ENCODE measurements around the gene ARL2BP. TPM values are rescaled to one million over a fixed set of nuclear protein-coding genes. Genes with fewer than 3 reads are reported as not detected.
"Not testable (repeated sequence)": the region's sequence is repeated elsewhere in the genome, so short reads cannot be mapped to it uniquely, and the experiment has no call there.

The ARL2BP gene
- total RNA-seq, 1 experiment from 2014 or later, result 155 TPM

DNA sequence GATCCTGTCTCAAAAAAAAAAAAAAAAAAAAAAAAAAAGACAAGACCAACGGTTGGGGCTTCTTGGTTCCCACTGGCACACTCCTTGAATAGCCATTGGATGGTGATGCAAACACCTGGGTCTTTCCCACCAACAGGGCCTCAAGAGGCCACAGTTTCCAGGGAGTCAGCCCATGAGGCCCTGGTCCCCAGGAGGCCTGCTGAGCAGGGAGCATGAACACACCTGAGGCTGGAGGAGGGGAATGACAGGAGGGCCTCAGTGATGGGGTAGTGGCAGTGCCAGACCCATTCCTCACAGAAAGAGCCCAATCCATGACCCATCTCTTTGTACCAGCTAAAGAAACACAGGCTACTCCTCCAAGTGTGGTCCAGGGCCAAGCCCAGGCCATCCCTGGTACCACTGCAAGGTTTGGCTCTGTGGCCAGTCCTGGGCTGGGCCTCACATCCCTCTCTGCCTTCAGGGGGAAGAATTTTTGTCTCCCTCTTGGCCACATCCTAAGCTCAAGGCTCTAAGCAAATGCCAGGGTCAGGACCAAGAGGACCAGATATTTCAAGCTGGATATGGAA is 13.9 kb downstream of the ARL2BP start:
- in situ Hi-C loops (cut with HindIII; ENCODE audit: low pct_unique_long_range_greater_than_20kb, low sequenced_read_pairs), result no loop called here
- no peak for DNase-seq (ENCODE audit: low read depth)

DNA sequence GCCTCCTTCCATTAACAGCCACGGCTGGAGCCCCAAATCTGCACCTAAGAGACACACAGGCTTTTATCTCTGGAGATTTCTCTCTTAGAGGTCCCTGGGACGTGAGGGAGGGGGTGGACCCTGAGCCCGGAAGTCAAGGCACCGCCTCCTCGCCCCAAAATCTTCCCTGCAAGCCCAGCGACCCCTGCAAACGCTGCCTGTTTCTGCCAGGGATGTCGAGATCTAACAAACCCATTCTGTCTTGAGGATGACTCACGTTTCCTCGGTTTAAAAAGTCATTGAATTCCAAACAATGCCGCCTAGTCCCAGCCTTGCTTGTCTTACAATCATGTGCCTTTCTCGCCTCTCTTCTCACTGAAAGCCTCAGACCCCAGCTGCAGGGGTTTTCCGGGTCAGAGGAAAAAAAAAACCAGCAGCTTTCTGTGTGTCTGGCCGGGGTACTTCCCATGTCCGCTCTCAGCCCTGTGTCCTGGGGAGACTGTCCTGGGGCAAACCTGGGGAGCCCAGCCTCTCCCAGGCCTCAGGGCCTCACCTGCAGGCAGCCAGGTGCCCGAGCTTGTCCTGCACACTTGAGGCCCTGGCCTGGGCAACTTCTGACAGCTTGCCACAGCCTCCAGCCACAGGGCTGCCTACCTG is 15.4 kb downstream of the ARL2BP start:
- in situ Hi-C loops (cut with HindIII; ENCODE audit: low pct_unique_long_range_greater_than_20kb, low sequenced_read_pairs), result no loop called here
- DNase-seq (ENCODE audit: low read depth), result peak; percentile 57

GRCh38 chr16:57261806-57262205 is 16.7 kb downstream of the ARL2BP start:
- in situ Hi-C loops (cut with HindIII; ENCODE audit: low pct_unique_long_range_greater_than_20kb, low sequenced_read_pairs), result no loop called here
- DNase-seq (ENCODE audit: low read depth), result no peak

GRCh38 chr16:57262841-57263540 is 17.9 kb downstream of the ARL2BP start:
- DNase-seq (ENCODE audit: low read depth), result no peak

GRCh38 chr16:57263541-57264351 is 18.7 kb downstream of the ARL2BP start:
- no peak for DNase-seq (ENCODE audit: low read depth)
- in situ Hi-C loops (cut with HindIII; ENCODE audit: low pct_unique_long_range_greater_than_20kb, low sequenced_read_pairs), result no loop called here

More at GRCh38 chr16:57262841-57263540, 17.9 kb downstream of the ARL2BP start:
- in situ Hi-C loops (cut with HindIII; ENCODE audit: low pct_unique_long_range_greater_than_20kb, low sequenced_read_pairs), result no loop called here

DNA sequence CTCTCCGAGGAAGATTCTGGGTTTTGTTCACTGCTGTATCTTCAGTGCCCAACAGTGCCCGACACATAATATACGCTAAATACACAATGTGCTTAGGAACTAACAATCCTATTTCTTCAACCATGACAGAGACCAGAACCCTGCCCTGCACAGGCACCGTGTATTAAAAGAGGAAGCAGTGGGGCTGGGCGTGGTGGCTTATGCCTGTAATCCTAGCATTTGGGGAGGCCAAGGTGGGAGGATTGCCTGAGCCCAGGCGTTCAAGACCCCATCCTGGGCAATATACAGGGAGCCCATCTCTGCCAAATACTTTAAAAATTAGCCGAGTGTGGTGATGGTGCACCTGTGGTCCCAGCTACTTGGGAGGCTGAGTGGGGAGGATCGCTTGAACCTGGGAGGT is 19.3 kb downstream of the ARL2BP start:
- in situ Hi-C loops (cut with HindIII; ENCODE audit: low pct_unique_long_range_greater_than_20kb, low sequenced_read_pairs), result no loop called here
- no peak for DNase-seq (ENCODE audit: low read depth)

DNA sequence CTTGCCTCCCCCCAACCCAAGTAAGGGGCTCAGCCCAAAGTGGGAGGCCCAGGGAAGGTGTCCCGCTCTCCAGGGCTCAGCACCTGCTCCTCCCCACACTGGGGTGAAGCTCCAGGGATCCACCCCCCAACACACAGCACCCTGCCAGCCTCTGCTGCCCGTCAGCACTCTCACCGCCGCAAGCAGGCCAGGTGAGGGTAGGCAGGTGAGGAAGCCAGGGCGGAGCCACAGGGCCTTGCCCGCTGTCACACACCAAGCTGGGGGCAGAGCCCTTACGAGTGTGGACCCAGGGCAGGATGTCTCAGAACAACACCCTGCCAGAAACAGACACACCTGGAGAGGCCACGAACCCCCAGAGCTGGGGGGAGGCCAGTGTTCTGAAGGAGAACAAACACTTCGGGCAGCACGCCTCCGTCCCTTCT is 19.9 kb downstream of the ARL2BP start:
- in situ Hi-C loops (cut with HindIII; ENCODE audit: low pct_unique_long_range_greater_than_20kb, low sequenced_read_pairs), result no loop called here
- DNase-seq (ENCODE audit: low read depth), result no peak

GRCh38 chr16:57265850-57266530 is 20.9 kb downstream of the ARL2BP start:
- in situ Hi-C loops (cut with HindIII; ENCODE audit: low pct_unique_long_range_greater_than_20kb, low sequenced_read_pairs), result no loop called here
- DNase-seq (ENCODE audit: low read depth), result peak; percentile 75

DNA sequence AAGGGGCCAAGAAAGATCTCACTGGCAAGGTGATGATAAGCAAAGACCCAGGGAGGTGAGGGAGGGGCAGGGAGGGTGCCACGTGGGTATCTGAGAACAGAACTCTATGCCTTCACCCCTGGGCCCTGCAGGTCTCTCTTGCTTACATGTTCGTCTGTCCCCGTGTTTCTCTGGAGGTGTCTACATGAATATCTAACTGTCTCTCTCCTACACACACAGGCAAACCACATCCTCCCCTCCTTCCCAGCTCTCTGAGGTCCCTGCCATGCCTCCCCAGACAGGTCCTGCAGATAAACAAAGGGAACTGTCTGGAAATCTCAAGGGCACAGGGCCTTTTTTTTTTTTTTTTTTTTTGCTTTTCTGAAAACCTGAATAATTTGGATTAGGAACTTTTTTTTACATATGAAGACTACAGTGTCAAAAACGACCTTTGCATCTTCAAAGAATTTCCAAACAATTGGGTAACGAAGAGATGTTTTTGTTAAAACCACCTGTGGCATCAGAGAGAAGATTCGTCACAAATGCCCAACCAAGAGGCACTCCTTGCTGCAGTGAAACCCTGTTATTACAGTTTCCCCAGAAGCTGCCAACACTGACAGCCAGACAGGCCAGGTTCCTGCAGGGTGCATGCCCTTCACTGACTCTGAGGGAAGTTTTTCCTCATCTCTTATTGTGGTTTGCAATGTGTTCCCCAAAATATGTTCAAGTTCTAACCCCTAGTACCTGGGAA is 21.6 kb downstream of the ARL2BP start:
- in situ Hi-C loops (cut with HindIII; ENCODE audit: low pct_unique_long_range_greater_than_20kb, low sequenced_read_pairs), result no loop called here
- no peak for DNase-seq (ENCODE audit: low read depth)

DNA sequence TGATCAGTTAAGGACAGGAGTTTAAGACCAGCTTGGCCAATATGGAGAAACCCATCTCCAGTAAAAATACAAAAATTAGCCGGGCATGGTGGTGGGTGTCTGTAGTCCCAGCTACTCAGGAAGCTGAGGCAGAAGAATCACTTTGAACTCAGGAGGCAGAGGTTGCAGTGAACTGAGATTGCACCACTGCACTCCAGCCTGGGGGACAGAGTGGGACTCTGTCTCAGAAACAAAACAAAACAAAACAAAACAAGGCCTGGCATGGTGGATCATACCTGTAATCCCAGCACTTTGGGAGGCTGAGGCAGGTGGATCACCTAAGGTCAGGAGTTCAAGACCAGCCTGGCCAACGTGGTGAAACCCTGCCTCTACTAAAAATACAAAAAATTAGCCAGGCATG is 22.3 kb downstream of the ARL2BP start:
- in situ Hi-C loops (cut with HindIII; ENCODE audit: low pct_unique_long_range_greater_than_20kb, low sequenced_read_pairs); DNase-seq (ENCODE audit: low read depth): not testable (repeated sequence)

GRCh38 chr16:57268804-57269800 is 24.0 kb downstream of the ARL2BP start:
- in situ Hi-C loops (cut with HindIII; ENCODE audit: low pct_unique_long_range_greater_than_20kb, low sequenced_read_pairs), result no loop called here
- DNase-seq (ENCODE audit: low read depth), result no peak

DNA sequence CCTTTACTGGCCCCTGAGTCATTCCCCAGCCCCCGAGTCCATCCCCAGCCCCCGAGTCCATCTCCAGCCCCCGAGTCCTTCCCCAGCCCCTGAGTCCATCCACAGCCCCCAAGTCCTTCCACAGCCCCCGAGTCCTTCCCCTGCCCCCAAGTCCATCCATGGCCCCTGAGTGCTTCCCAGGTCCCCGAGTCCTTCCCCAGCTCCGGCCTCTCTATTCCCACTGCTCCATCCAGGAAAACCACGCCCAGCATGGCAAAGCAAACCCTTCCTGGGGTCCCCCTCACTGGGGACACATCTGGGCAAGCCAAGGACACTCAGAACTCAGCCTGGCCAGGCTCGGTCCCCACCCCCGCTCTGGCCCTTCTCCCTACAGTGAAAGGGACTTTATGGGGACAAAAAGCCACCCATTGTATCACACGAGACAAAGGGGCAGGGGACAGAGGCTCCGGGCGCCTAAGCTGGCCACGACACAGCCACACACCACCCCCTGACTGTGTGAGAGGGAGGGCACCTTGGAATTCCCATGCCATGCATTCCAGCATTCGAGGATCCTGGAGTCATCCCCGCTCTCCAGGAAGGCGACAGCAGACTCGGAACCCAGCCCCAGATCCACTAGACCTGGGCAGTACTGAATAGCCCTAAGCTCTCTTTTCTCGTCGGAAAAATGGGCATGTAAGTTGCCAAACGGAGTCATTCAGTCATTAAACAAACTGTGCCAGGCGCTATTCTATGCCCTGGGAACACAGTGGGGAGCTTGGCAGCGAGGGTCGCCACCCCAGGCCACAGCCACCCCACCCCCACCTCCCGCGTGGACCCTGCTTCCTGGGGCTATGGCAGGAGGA is 25.4 kb downstream of the ARL2BP start:
- no peak for DNase-seq (ENCODE audit: low read depth)
- in situ Hi-C loops (cut with HindIII; ENCODE audit: low pct_unique_long_range_greater_than_20kb, low sequenced_read_pairs), result no loop called here

DNA sequence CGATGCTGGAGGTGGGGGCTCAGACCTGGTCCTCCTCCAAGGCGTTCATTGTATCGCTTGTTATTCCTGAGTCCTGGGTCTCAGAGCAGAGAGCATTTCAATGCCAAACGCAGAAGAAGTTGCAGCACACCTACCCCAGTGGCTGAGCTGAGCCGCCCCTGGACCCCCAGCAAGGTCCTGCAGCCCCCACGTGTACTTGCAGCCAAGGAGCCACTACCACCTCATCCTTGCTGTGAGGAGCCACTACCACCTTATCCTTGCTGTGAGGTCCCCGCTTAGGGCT is 25.9 kb downstream of the ARL2BP start:
- in situ Hi-C loops (cut with HindIII; ENCODE audit: low pct_unique_long_range_greater_than_20kb, low sequenced_read_pairs), result no loop called here
- no peak for DNase-seq (ENCODE audit: low read depth)

GRCh38 chr16:57271867-57272495 is 26.9 kb downstream of the ARL2BP start:
- DNase-seq (ENCODE audit: low read depth), result no peak
- in situ Hi-C loops (cut with HindIII; ENCODE audit: low pct_unique_long_range_greater_than_20kb, low sequenced_read_pairs), result no loop called here

DNA sequence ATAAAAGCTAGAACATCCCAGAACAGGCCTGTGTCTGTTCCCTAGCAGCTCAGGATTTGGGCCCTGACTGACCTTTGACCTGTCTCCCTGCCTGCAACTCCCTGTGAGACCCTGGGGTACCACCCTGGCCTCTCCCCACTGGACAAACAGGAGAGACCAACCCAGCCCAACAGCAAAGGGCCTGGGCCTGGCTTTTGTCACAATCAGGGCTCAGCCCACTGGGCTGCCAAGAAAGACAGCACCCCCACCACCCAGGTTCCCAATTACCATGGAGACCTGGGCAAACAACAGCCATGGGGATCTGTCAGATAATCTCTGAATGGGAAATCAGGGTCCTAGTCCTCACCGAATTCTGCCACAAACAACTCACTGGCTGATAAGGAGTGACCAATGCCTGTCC is 28.3 kb downstream of the ARL2BP start:
- no peak for DNase-seq (ENCODE audit: low read depth)
- in situ Hi-C loops (cut with HindIII; ENCODE audit: low pct_unique_long_range_greater_than_20kb, low sequenced_read_pairs), result no loop called here

DNA sequence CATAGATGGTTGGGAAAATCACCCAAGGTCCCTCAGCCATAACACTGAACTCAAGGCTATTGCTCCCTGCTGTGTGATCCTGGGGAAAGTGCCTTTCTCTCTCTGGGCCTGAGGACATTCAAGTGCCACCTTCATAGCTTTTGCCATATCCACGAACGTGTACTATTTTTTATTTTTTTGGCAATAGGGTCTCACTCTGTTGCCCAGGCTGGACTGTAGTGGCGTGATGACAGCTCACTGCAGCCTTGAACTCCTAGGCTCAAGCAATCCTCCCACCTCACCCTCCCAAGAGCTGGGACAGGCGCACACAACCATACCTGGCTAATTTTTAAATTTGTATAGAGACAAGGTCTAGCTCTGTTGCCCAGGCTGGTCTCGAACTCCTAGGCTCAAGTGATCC is 28.8 kb downstream of the ARL2BP start:
- in situ Hi-C loops (cut with HindIII; ENCODE audit: low pct_unique_long_range_greater_than_20kb, low sequenced_read_pairs), result no loop called here
- no peak for DNase-seq (ENCODE audit: low read depth)
